GM19099 (cell line): ENCODE data around the gene LYRM4.
A peak's percentile ranks its signal among the peaks of the same experiment; 100 is the strongest.

Experiments
- POLR2A ChIP-seq: IDR thresholded peaks from 3 replicates; pipeline ENCODE4 v1.6.1; 2011; ENCODE audit warnings: low read depth; ENCODE audit not compliant: insufficient read length; ENCODE audit errors: extremely low read depth

Gene LYRM4

GRCh38 chr6:5260661-5261544 lies at the start of gene LYRM4, which contains the start of gene FARS2:
Gene LYRM4 (minus strand): TSS chr6:5260950. CDS start chr6:5260733, 217 bp downstream.
Gene FARS2 (plus strand): TSS chr6:5261513.
- peak; percentile 52 for TF ChIP-seq POLR2A

GRCh38 chr6:5308066-5308465 lies 47.3 kb upstream of the LYRM4 start:
- no peak for TF ChIP-seq POLR2A

- no peak for TF ChIP-seq POLR2A
These were observed 46.3 kb upstream of the LYRM4 start for GRCh38 chr6:5307058-5307457.

- TF ChIP-seq POLR2A, result no peak
These were observed 45.3 kb upstream of the LYRM4 start for GRCh38 chr6:5305968-5306626.

GRCh38 chr6:5303682-5304081 lies 42.9 kb upstream of the LYRM4 start:
- TF ChIP-seq POLR2A, result no peak

- no peak for TF ChIP-seq POLR2A
These were observed 42.4 kb upstream of the LYRM4 start for GRCh38 chr6:5302995-5303622.

- peak; percentile 24 for TF ChIP-seq POLR2A
These were observed 41.6 kb upstream of the LYRM4 start for GRCh38 chr6:5302220-5302946.

- no peak for TF ChIP-seq POLR2A
These were observed 39.5 kb upstream of the LYRM4 start for GRCh38 chr6:5300206-5300764.

GRCh38 chr6:5295623-5296022 lies 34.9 kb upstream of the LYRM4 start:
- no peak for TF ChIP-seq POLR2A

GRCh38 chr6:5294392-5295211 lies 33.9 kb upstream of the LYRM4 start:
- no peak for TF ChIP-seq POLR2A

- TF ChIP-seq POLR2A, result no peak
These were observed 32.9 kb upstream of the LYRM4 start for GRCh38 chr6:5293692-5294091.

GRCh38 chr6:5292154-5292553 lies 31.4 kb upstream of the LYRM4 start:
- no peak for TF ChIP-seq POLR2A

- TF ChIP-seq POLR2A, result no peak
These were observed 29.8 kb upstream of the LYRM4 start for GRCh38 chr6:5290500-5290899.

GRCh38 chr6:5290097-5290496 lies 29.3 kb upstream of the LYRM4 start:
- TF ChIP-seq POLR2A, result no peak
